GM08714 (cell line): ENCODE results near the gene LMAN1.

ENCODE experiments used
- H3K4me3 ChIP-seq: fragments of 200-500 bp; sonication (Bioruptor generic); 2 replicates; pipeline ENCODE4 v1.5.1; 2014; ENCODE audit warnings: mild to moderate bottlenecking, low read length, inconsistent platforms
- ZNF274 ChIP-seq: IDR thresholded peaks from 2 replicates; pipeline ENCODE4 v1.6.1; 2012; ENCODE audit warnings: mild to moderate bottlenecking, low read depth, low read length

The LMAN1 gene

GRCh38 chr18:59303006-59303405 is 56.1 kb downstream of the LMAN1 start:
- H3K4me3 ChIP-seq = no peak overlapping the region
- TF ChIP-seq ZNF274 = no peak

GRCh38 chr18:59301929-59302328 is 57.1 kb downstream of the LMAN1 start:
- H3K4me3 ChIP-seq = no peak overlapping the region
- TF ChIP-seq ZNF274 = no peak

- H3K4me3 ChIP-seq = no peak overlapping the region
- TF ChIP-seq ZNF274 = no peak
These were observed 58.3 kb downstream of the LMAN1 start for GRCh38 chr18:59300676-59301285.

DNA sequence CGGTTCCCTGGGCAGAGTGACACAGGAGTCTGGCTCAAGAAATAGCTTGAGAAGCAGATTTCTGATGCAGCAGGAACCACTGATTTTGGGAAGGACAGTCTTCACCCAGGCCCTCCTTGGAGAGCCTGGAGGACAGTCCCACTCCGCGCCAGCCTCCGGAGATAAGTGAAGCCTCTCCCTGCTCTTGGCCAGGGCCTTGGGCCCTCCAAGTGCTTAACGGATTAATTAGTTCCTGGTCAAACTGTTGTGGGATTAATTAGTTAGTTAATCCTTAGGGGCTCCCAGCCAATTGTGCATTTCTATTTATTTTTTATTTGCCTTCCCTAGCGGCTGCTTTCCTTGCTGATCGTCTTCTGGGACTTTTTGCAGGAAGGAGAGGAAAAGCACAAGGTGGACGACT is 60.2 kb downstream of the LMAN1 start:
- TF ChIP-seq ZNF274 = no peak
- no peak overlapping the region for H3K4me3 ChIP-seq

DNA sequence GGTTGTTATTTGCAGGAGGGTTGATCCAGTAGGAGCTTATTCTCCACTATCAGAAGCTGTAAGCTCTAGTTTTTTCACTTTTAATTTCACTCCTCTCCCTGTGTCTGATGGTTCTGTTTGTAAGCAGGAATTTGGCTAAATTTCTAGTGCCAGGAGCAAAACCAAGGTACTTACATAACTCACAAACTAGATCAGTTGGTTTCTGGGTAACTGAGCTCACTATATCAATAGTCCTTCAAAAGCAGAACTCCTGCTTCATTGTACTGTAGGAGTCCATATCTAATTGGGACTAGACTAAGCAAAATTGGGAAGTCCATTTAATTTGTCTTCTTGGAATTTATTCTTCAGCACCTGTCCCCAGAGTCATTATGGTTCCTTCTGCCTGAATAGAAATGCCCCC is 65.7 kb downstream of the LMAN1 start:
- no peak for TF ChIP-seq ZNF274
- no peak overlapping the region for H3K4me3 ChIP-seq

DNA sequence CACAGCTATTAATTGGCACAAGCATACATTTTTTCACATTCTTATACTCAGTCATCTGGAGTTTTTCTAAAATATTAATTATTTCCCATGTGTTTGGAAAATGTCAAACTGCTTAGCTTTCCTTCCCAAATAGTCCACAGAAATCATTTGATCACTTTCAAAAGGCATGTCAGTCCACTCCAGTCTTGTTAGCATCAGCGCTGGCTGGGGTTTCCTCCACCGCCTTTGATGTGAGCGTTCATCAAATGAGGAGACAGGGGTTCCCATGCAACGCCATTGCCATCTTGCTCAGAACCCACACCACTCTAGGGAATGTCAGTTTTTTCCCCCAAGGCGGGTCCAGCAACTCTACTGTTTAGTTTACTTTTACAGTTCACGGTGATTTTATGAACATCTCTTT is 72.7 kb downstream of the LMAN1 start:
- no peak overlapping the region for H3K4me3 ChIP-seq
- no peak for TF ChIP-seq ZNF274

GRCh38 chr18:59282341-59282740 is 76.7 kb downstream of the LMAN1 start:
- H3K4me3 ChIP-seq = no peak overlapping the region
- no peak for TF ChIP-seq ZNF274

DNA sequence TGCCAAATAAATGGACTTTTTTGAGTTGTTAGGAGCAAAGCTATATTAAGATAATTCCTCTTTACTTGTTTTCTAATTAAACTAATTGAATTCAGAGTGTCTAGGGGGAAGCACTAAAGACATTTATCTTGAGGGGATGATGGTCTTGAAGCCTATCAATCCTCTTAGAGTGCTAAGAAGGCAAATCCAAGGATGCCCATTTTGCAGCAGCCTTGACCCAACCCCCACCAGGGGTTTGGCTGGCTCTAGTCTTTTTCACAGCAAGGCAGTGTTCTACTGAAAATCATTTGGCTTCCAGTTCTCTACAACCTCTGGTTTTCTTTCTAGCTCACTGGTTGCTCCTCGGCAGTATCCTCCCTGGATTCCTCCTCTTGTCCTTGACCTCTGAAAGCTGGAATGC is 79.3 kb downstream of the LMAN1 start:
- H3K4me3 ChIP-seq = no peak overlapping the region
- no peak for TF ChIP-seq ZNF274

DNA sequence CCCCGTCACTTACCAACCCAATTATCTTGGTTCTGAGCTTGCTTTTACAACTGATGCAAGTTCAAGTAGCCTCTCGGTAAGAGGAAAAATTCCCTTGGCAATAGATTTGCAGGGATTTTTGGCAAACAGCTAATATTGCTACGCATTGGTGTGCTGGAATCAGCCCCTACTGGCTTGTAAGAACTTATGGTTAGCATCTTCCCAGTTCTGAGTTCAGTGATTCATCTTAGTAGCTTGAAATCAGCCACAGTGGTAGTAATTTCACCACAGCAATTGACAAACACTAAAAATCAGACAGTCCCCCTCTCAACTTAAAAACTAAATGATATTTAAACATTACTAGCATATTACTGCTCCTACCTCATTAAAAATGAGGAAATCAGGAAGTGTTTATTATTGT is 79.9 kb downstream of the LMAN1 start:
- no peak overlapping the region for H3K4me3 ChIP-seq
- TF ChIP-seq ZNF274 = no peak

- H3K4me3 ChIP-seq = no peak overlapping the region
- TF ChIP-seq ZNF274 = no peak
These were observed 80.3 kb downstream of the LMAN1 start for GRCh38 chr18:59278793-59279192.
